HCT116 (cell line): Measurements from ENCODE around the gene TLCD5. TPM values are rescaled to one million over a fixed set of nuclear protein-coding genes. Genes with fewer than 3 reads are reported as not detected.

ENCODE experiments used
- ATAC-seq: fragments of 200-7000 bp; cut with Tn5 transposase; 2 replicates; pipeline ENCODE4 v1.9.1; 2020; ENCODE audit warnings: mild to moderate bottlenecking, moderate library complexity
- BruUV-seq: library from RNA; stranded (reverse); fragments of 400-500 nt; replicated peaks from 2 replicates; lab custom pipeline; 2021; lab: Mats Ljungman, UMichigan
- CTCF ChIA-PET: fragments of 300-600 bp; sonication (Branson Sonifier 250); formaldehyde crosslinking; loops from one replicate; lab custom pipeline; 2021; ENCODE audit warnings: antibody characterized with exemption; lab: Charles Lee
- POLR2A ChIA-PET: fragments of 300-600, 350-600 bp; sonication (Branson Sonifier 250); formaldehyde crosslinking; loops from one replicate; lab custom pipeline; 2021; ENCODE audit warnings: antibody characterized with exemption; lab: Charles Lee
- RAD21 ChIA-PET, 2 experiments: fragments of 300-600 bp; sonication (Branson Sonifier 250); formaldehyde crosslinking; loops; one replicate each; lab custom pipeline; 2023; ENCODE audit warnings: low total read pairs in 2 of 2; ENCODE audit not compliant: uncharacterized antibody in 2 of 2, unreplicated experiment in 2 of 2, low non-redundant PET in 1 of 2; lab: Charles Lee
- DNase-seq: peaks from one replicate; pipeline ENCODE4 v3.0.0-alpha.2; 2010; ENCODE audit warnings: low read depth, low spot score
- H2AFZ ChIP-seq: fragments of 200-600 bp; shearing (Covaris generic), sonication (generic); 2 replicates; pipeline ENCODE4 v1.6.1; 2017; ENCODE audit warnings: low read depth, mixed run types, mixed read lengths, antibody characterized with exemption, low read length; ENCODE audit not compliant: poor library complexity, severe bottlenecking
- H3K27ac ChIP-seq: 2 replicates; pipeline ENCODE4 v1.5.1; 2012; ENCODE audit warnings: low read depth, low read length
- H3K27me3 ChIP-seq: fragments of 200-600 bp; sonication (generic); 2 replicates; pipeline ENCODE4 v1.6.1; 2016; ENCODE audit warnings: mixed run types, low read length, mixed read lengths; ENCODE audit not compliant: insufficient read depth
- H3K36me3 ChIP-seq, 2 experiments: fragments of 200-500 bp in 1 of 2; fragments of 200-600 bp in 1 of 2; sonication (Bioruptor generic) in 1 of 2; sonication (generic) in 1 of 2; 2 replicates each; pipeline versions ENCODE4 v1.5.1 to v1.6.1; 2014 to 2016; ENCODE audit warnings: low read length in 2 of 2, inconsistent platforms in 1 of 2, mixed read lengths in 1 of 2, mixed run types in 1 of 2; ENCODE audit not compliant: insufficient read depth in 2 of 2, control insufficient read depth in 1 of 2
- H3K4me1 ChIP-seq, 2 experiments: fragments of 200-600 bp in 1 of 2; sonication (generic) in 1 of 2; 2 replicates each; pipeline versions ENCODE4 v1.5.1 to v1.6.1; 2012 to 2017; ENCODE audit warnings: low read length in 2 of 2, inconsistent platforms in 1 of 2, mild to moderate bottlenecking in 1 of 2, mixed read lengths in 1 of 2, mixed run types in 1 of 2, moderate library complexity in 1 of 2; ENCODE audit not compliant: insufficient read depth in 2 of 2, control insufficient read depth in 1 of 2
- H3K4me2 ChIP-seq: fragments of 200-600 bp; sonication (generic); 2 replicates; pipeline ENCODE4 v1.6.1; 2017; ENCODE audit warnings: mixed run types, low read length, mixed read lengths
- H3K4me3 ChIP-seq, 2 experiments: fragments of 200-600 bp in 1 of 2; sonication (generic) in 1 of 2; replicated peaks in 1 of 2; 2 replicates each; pipeline ENCODE4 v1.5.1; 2011 to 2016; ENCODE audit warnings: low read length in 2 of 2, control low read depth in 1 of 2, low read depth in 1 of 2, mild to moderate bottlenecking in 1 of 2, mixed read lengths in 1 of 2, mixed run types in 1 of 2
- H3K79me2 ChIP-seq: fragments of 200-600 bp; sonication (generic); 2 replicates; pipeline ENCODE4 v1.6.1; 2017; ENCODE audit warnings: mild to moderate bottlenecking, mixed run types, low read length, moderate library complexity, mixed read lengths; ENCODE audit not compliant: insufficient read depth
- H3K9ac ChIP-seq: fragments of 200-600 bp; sonication (generic); 2 replicates; pipeline ENCODE4 v1.6.1; 2016; ENCODE audit warnings: low read length, mixed read lengths
- H3K9me2 ChIP-seq: fragments of 200-600 bp; sonication (generic), shearing (Covaris generic); 2 replicates; pipeline ENCODE4 v1.6.1; 2017; ENCODE audit warnings: mixed run types, mild to moderate bottlenecking, moderate library complexity; ENCODE audit not compliant: insufficient read depth
- H3K9me3 ChIP-seq, 2 experiments: fragments of 200-500 bp in 1 of 2; fragments of 200-600 bp in 1 of 2; sonication (Bioruptor generic) in 1 of 2; sonication (generic) in 1 of 2; 2 replicates each; pipeline ENCODE4 v1.6.1; 2014 to 2017; ENCODE audit warnings: low read length in 2 of 2, mixed read lengths in 2 of 2, inconsistent platforms in 1 of 2, low read depth in 1 of 2, mild to moderate bottlenecking in 1 of 2, mixed run types in 1 of 2, moderate library complexity in 1 of 2; ENCODE audit not compliant: control insufficient read depth in 1 of 2, insufficient read depth in 1 of 2
- H4K20me1 ChIP-seq: fragments of 200-600 bp; sonication (generic), shearing (Covaris generic); 2 replicates; pipeline ENCODE4 v1.6.1; 2017; ENCODE audit warnings: mixed run types, mild to moderate bottlenecking, moderate library complexity; ENCODE audit not compliant: insufficient read depth
- CBX3 ChIP-seq: IDR thresholded peaks from 2 replicates; pipeline ENCODE4 v1.6.1; 2012; ENCODE audit warnings: low read depth
- CEBPB ChIP-seq: IDR thresholded peaks from 2 replicates; pipeline ENCODE4 v1.6.1; 2012; ENCODE audit warnings: low read depth
- CTCF ChIP-seq, 3 experiments: fragments of 200-600 bp in 1 of 3; sonication (generic) in 1 of 3; IDR thresholded peaks in 2 of 3; conservative IDR thresholded peaks in 1 of 3; 2 replicates each; pipeline ENCODE4 v1.5.1; 2012 to 2017; ENCODE audit warnings: low read depth in 2 of 3, low read length in 2 of 3, antibody characterized with exemption in 1 of 3, borderline replicate concordance in 1 of 3, control low read depth in 1 of 3, mild to moderate bottlenecking in 1 of 3, mixed read lengths in 1 of 3, mixed run types in 1 of 3, moderate library complexity in 1 of 3; ENCODE audit not compliant: insufficient read depth in 1 of 3
- RAD21 ChIP-seq: IDR thresholded peaks from 2 replicates; pipeline ENCODE4 v1.6.1; 2012; ENCODE audit warnings: low read depth, mild to moderate bottlenecking
- SIN3A ChIP-seq: IDR thresholded peaks from 2 replicates; pipeline ENCODE4 v1.6.1; 2012; ENCODE audit warnings: low read depth
- ZBTB33 ChIP-seq: IDR thresholded peaks from 2 replicates; pipeline ENCODE4 v1.6.1; 2011; ENCODE audit warnings: mild to moderate bottlenecking, low read length, moderate library complexity; ENCODE audit not compliant: insufficient replicate concordance; ENCODE audit errors: extremely low read depth
- intact Hi-C: fragments of 100-400 bp; cut with micrococcal nuclease; formaldehyde crosslinking; loops from 2 replicates; pipeline ENCODE4 v1.10.0; 2022
- total RNA-seq: library from RNA; stranded (reverse); gene quantifications from one replicate; pipeline ENCODE4 v1.2.1, GENCODE V29; 2021; ENCODE audit not compliant: unreplicated experiment

TLCD5 gene
- total RNA-seq, 1 experiment from 2014 or later: 9.1 TPM

GRCh38 chr11:120334894-120335462 lies 9.9 kb downstream of the TLCD5 start:
- no peak for DNase-seq
- Histone ChIP-seq H2AFZ (peak overlapping the region; percentile 88), H3K27me3 (no peaks in the 10 kb centered on the region), H3K4me3 (peak overlapping the region; percentile 52 to 87), H3K9me2 (no peaks in the 10 kb centered on the region), H3K4me1 (peaks cover 50 to 73% of the 10 kb centered on the region in 2 experiments), H3K79me2 (peaks cover 34% of the 10 kb centered on the region), H3K9ac (peak overlapping the region; percentile 62), H3K9me3 (no peaks in the 10 kb centered on the region), H4K20me1 (peaks cover 10% of the 10 kb centered on the region; the same call in 1 of the 2 replicates), H3K27ac (peak overlapping the region; percentile 91), H3K36me3 (no peaks in the 10 kb centered on the region), H3K4me2 (peak overlapping the region; percentile 86)
- BruUV-seq: no TSS peak
- RAD21 ChIA-PET: no interaction called here
- ATAC-seq: no peak
- TF ChIP-seq ZBTB33 (no peak), CEBPB (peak; percentile 49; the same call in 1 of the 2 replicates), CBX3 (0 out of 2 replicates have a peak, but pooled peaks have one; percentile 16), SIN3A (no peak), RAD21 (peak; percentile 75), CTCF (IDR thresholded peaks at IDR 0.05 in 2 of 3, conservative IDR thresholded peaks at IDR 0.05 in 1 of 3; ENCODE audit: borderline replicate concordance in 1 of 3, insufficient read depth in 1 of 3, low read depth in 2 of 3, low read length in 2 of 3) (peak; percentile 53 to 59 (median 57); a peak in 5 of 6 replicates)
- CTCF ChIA-PET: interaction anchor here (0.7 to 1.8 kb wide), 6 partner anchors 8 to 66 kb away, joined by 3 to 6 read pairs (median 4); no protein-coding TSS in a partner anchor
- intact Hi-C loops: loop anchor here (5.0 to 10.0 kb wide), 2 partner anchors 350 to 617 kb away; no protein-coding TSS in a partner anchor
- POLR2A ChIA-PET: interaction anchor here (1.0 to 1.1 kb wide), 2 partner anchors 10 to 99 kb away, joined by 3 to 4 read pairs; partner anchors contain the start of gene TLCD5
